ENCODE results near the gene TMEM205. TPM values are rescaled to one million over a fixed set of nuclear protein-coding genes. Genes with fewer than 3 reads are reported as not detected.

TMEM205 gene
- total and polyA plus RNA-seq, 2 of the 13 experiments (the other 11 are each of a cell fraction or from before 2014, with no cell fraction given): 45.5 to 98.7 TPM

DNA sequence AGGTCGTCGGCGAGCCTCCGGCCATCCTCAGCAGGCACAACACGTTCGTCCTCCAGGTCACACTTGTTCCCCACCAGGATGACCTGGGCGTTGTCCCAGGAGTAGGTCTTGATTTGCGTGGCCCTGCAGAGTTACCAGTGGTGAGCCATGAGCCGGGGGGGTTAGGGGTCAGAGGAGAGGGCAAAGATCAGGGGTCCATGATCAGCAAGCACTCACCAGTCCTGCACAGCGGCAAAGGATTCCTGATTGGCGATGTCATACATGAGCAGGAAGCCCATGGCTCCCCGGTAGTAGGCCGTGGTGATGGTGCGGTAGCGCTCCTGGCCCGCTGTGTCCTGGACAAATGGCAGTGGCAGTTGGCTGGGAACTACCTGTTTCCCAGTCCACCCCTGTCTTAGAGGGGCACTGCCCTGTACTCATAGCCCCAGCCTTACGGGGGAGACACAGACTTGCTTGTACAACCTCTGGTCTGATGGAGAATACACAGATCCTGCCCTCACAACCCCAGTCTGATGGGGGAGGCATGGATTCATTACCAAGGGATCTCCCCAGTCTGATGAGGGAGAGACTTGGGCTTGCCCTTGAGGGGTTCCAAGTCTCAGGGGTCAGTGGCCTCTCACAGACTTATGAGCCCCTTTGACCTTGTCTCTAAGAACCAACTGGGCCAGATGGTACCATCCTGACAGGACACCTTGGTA is 10.5 kb downstream of the TMEM205 start (continued):
- TF ChIP-seq, protein P1, sequence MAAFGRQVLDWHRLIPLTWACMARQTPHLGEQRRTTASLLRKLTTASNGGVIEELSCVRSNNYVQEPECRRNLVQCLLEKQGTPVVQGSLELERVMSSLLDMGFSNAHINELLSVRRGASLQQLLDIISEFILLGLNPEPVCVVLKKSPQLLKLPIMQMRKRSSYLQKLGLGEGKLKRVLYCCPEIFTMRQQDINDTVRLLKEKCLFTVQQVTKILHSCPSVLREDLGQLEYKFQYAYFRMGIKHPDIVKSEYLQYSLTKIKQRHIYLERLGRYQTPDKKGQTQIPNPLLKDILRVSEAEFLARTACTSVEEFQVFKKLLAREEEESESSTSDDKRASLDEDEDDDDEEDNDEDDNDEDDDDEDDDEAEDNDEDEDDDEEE (CRISPR knock-in tag; IDR thresholded peaks at IDR 0.05): no peak
- TF ChIP-seq HNRNPLL (IDR thresholded peaks at IDR 0.05; ENCODE audit: low read depth, low read length, poor library complexity, severe bottlenecking) (no peak), ONECUT2 (CRISPR knock-in tag; IDR thresholded peaks at IDR 0.05) (no peak), ZNF549 (CRISPR knock-in tag; IDR thresholded peaks at IDR 0.05) (no peak), ISX (CRISPR knock-in tag; conservative IDR thresholded peaks at IDR 0.05) (no peak), PRMT3 (CRISPR knock-in tag; IDR thresholded peaks at IDR 0.05; ENCODE audit: borderline replicate concordance, low read depth) (no peak), ZNF263 (CRISPR knock-in tag; IDR thresholded peaks at IDR 0.05) (no peak), SMYD3 (CRISPR knock-in tag; IDR thresholded peaks at IDR 0.05) (no peak), NFKBIZ (CRISPR knock-in tag; IDR thresholded peaks at IDR 0.05) (no peak), SP5 (CRISPR knock-in tag; IDR thresholded peaks at IDR 0.05; ENCODE audit: borderline replicate concordance, low read depth) (no peak), ARID2 (CRISPR knock-in tag; IDR thresholded peaks at IDR 0.05; ENCODE audit: borderline replicate concordance) (no peak), HNF1B (CRISPR knock-in tag; IDR thresholded peaks at IDR 0.05) (no peak), TRIM24 (CRISPR knock-in tag; IDR thresholded peaks at IDR 0.05) (no peak), PHF20 (CRISPR knock-in tag; IDR thresholded peaks at IDR 0.05) (no peak), TEF (CRISPR knock-in tag; IDR thresholded peaks at IDR 0.05) (no peak), ZBTB38 (CRISPR knock-in tag; IDR thresholded peaks at IDR 0.05) (peak; percentile 85), RBAK (CRISPR knock-in tag; IDR thresholded peaks at IDR 0.05) (no peak), HNF1A (IDR thresholded peaks at IDR 0.05; ENCODE audit: low read depth) (no peak), HNF1A (CRISPR knock-in tag; IDR thresholded peaks at IDR 0.05; ENCODE audit: borderline replicate concordance) (no peak), ZNF121 (CRISPR knock-in tag; IDR thresholded peaks at IDR 0.05) (no peak), ZMYM4 (CRISPR knock-in tag; IDR thresholded peaks at IDR 0.05) (no peak), ZNF564 (CRISPR knock-in tag; IDR thresholded peaks at IDR 0.05) (no peak), ZFP90 (CRISPR knock-in tag; IDR thresholded peaks at IDR 0.05; ENCODE audit: borderline replicate concordance) (no peak), SRSF4 (IDR thresholded peaks at IDR 0.05; ENCODE audit: low read depth, low read length, poor library complexity, severe bottlenecking) (no peak), FOXP1 (IDR thresholded peaks at IDR 0.05) (no peak), FOXP1 (CRISPR knock-in tag; IDR thresholded peaks at IDR 0.05) (no peak)
